T-helper 2 cell treated with Interferon-gamma antibody and Interleukin-4, amounts not matched to agents 5 μg/mL and 100 μg/mL, for 36 hours (primary cell): ENCODE measurements around the gene SYF2.
"Not testable (repeated sequence)": the region's sequence is repeated elsewhere in the genome, so short reads cannot be mapped to it uniquely, and the experiment has no call there.

Source experiments
- DNase-seq: peaks from one replicate; pipeline ENCODE4 v3.0.0; 2021; ENCODE audit warnings: low spot score
- H3K27ac Mint-ChIP-seq: one replicate; pipeline ENCODE4 v1.8.0; 2021; ENCODE audit warnings: mild to moderate bottlenecking, mixed read lengths
- H3K27me3 Mint-ChIP-seq: one replicate; pipeline ENCODE4 v1.8.0; 2021; ENCODE audit warnings: low read depth, mixed read lengths
- H3K36me3 Mint-ChIP-seq: one replicate; pipeline ENCODE4 v1.8.0; 2021; ENCODE audit warnings: low read depth, mixed read lengths
- H3K4me1 Mint-ChIP-seq: one replicate; pipeline ENCODE4 v1.8.0; 2021; ENCODE audit warnings: low read depth, mixed read lengths
- H3K4me3 Mint-ChIP-seq: one replicate; pipeline ENCODE4 v1.8.0; 2022; ENCODE audit warnings: mild to moderate bottlenecking, moderate library complexity, mixed read lengths
- H3K9me3 Mint-ChIP-seq: one replicate; pipeline ENCODE4 v1.8.0; 2021; ENCODE audit warnings: mixed read lengths

The SYF2 gene

DNA sequence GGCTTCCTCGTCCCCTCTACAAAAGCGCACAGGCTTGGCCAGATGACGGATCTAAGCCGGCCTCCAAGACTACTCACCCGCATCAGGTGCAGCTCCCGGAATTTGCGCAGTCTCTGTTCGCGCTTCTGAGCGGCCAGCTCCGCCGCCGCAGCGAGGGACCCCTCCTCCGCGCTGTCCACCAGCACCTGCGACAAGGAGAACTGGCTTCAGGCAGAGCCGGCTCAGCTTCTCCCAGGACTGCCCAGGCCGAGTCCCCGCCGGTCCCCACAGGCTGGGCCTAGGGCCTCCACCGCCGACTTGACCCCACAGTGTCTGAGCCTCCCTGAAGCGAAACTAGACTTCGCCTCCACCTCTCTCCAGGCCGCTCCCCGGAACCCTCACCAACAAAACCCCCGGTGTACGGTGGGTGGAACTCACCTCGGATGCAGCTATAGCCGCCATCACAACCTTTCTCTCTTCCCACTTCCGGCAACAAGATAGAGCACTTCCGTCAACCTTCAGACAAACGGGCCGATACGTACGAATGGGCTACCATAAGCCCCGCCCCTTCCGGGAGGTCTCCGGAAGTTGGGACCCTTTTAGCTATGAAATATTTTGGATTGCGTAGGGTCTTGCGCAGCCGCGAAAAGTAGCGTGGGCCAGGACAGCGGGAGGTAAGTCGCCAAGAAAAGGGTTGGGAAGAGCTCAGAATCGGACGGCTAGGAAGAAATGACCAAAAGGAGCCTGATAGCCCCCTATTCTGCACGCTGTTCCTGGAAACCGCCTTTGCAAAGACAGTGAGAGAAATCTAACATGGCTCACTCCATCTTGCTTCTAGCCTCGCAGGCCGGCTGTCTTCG is at the start of gene SYF2:
TSS of gene SYF2 (minus strand) at position 476 of the 839 bp plus-strand sequence. CDS start at position 441, 35 bp downstream.
- DNase-seq: peak; percentile 87
- Mint-ChIP-seq H3K36me3 (peaks cover 31% of the 10 kb centered on the region), H3K4me3 (no peak within 1 kb of the TSS), H3K9me3 (no peaks in the 10 kb centered on the region), H3K27me3 (no peaks in the 10 kb centered on the region), H3K4me1 (peaks cover 17% of the 10 kb centered on the region), H3K27ac (no peak within 1 kb of the TSS)

- not testable (repeated sequence) for H3K36me3 Mint-ChIP-seq, H3K4me3 Mint-ChIP-seq, H3K4me1 Mint-ChIP-seq, H3K27ac Mint-ChIP-seq, H3K27me3 Mint-ChIP-seq, DNase-seq, H3K9me3 Mint-ChIP-seq
These were observed 47.4 kb upstream of the SYF2 start for GRCh38 chr1:25279693-25280111.

DNA sequence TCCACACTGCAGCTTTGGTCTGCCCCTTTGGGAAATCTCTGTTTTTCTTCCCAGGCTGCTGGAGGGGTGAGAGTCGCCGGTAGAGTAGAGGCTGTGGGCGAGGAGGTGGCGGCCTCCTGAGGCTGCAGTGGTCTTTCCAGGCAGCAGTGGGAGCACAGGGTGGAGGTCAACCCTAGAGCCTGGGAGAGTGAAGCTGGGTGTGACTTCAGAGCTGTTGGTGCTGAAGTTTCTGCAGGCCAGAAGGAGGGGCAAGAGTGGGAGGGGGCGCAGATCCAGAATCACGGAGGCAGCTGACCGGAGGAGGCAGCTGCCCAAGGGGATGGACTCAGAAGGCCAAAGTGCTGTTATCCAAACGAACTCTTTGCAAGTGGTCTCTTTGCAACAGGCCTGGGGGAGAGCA is 46.5 kb upstream of the SYF2 start:
- H3K27me3 Mint-ChIP-seq, H3K27ac Mint-ChIP-seq, DNase-seq, H3K36me3 Mint-ChIP-seq, H3K9me3 Mint-ChIP-seq, H3K4me1 Mint-ChIP-seq, H3K4me3 Mint-ChIP-seq: not testable (repeated sequence)

DNA sequence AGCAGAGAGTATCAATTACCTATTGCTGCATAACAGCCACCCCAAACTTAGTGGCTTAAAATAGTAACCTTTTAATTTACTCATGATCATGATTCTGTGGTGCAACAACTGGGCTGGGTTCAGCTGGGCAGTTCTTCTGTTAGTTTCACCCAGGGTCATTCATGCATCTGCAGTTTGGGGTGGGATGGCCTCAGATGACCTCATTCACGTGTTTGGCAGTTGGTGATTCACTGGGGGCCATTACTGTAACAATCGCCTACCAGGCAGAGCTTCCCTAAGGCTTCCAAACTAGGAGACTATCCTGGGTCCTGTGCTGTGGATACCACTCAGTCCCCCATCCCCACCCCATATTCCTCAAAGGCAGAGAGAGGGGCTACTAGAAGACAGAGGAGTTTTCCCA is 46.1 kb upstream of the SYF2 start:
- not testable (repeated sequence) for H3K27me3 Mint-ChIP-seq, H3K4me1 Mint-ChIP-seq, H3K9me3 Mint-ChIP-seq, H3K36me3 Mint-ChIP-seq, H3K4me3 Mint-ChIP-seq, DNase-seq, H3K27ac Mint-ChIP-seq

- H3K9me3 Mint-ChIP-seq, H3K4me1 Mint-ChIP-seq, H3K27me3 Mint-ChIP-seq, H3K27ac Mint-ChIP-seq, H3K4me3 Mint-ChIP-seq, DNase-seq, H3K36me3 Mint-ChIP-seq: not testable (repeated sequence)
These were observed 45.0 kb upstream of the SYF2 start for GRCh38 chr1:25277295-25277694.

DNA sequence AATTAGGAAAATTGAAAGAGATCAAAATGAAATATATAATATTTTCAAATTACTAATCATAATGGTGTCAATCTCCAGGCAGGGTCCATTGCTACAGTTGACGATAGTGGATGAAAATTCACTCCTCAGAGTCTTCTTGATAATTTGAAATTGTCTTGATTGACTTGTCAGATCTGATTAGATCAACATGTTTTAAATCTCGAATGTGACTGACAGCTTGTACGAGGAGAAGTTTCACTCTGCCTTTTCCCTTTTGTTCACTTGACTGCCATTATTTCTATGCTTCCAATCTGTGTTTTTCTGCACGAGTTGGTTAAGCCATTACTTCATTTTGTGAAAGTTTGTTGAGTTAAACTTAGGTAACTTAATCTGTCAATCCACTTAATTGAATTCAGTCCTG is 43.3 kb upstream of the SYF2 start:
- H3K36me3 Mint-ChIP-seq, DNase-seq, H3K27me3 Mint-ChIP-seq, H3K9me3 Mint-ChIP-seq, H3K4me3 Mint-ChIP-seq, H3K4me1 Mint-ChIP-seq, H3K27ac Mint-ChIP-seq: not testable (repeated sequence)

DNA sequence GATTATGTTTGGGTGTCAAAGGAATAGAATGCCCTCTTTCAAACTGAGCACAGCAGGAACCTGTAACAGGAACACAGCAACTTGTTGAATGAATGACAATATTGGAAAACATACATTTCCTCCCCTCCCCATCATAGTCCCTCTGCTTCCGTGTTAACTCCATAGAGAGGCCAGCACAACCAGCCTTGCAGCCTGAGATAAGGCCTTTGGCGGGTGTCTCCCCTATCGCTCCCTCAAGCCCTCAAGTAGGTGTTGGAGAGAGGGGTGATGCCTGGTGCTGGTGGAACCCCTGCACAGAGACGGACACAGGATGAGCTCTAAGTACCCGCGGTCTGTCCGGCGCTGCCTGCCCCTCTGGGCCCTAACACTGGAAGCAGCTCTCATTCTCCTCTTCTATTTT is 39.9 kb upstream of the SYF2 start, which contains the start of gene RHD:
TSS of gene RHD (plus strand) at position 272 of the 400 bp plus-strand sequence. CDS start at position 311, 39 bp downstream.
- H3K4me3 Mint-ChIP-seq, H3K27me3 Mint-ChIP-seq, H3K36me3 Mint-ChIP-seq, H3K27ac Mint-ChIP-seq, H3K9me3 Mint-ChIP-seq, DNase-seq, H3K4me1 Mint-ChIP-seq: not testable (repeated sequence)

GRCh38 chr1:25268143-25268760 is 36.0 kb upstream of the SYF2 start:
- H3K4me3 Mint-ChIP-seq: peak overlapping the region; percentile 80
- not testable (repeated sequence) for H3K9me3 Mint-ChIP-seq, DNase-seq, H3K27me3 Mint-ChIP-seq, H3K36me3 Mint-ChIP-seq
- peaks cover 10% of the 10 kb centered on the region for H3K4me1 Mint-ChIP-seq
- H3K27ac Mint-ChIP-seq: peak overlapping the region; percentile 79

GRCh38 chr1:25267288-25268142 is 35.2 kb upstream of the SYF2 start:
- Mint-ChIP-seq H3K4me3 (peak overlapping the region; percentile 80), H3K27ac (peak overlapping the region; percentile 79), H3K4me1 (peaks cover 10% of the 10 kb centered on the region)
- H3K27me3 Mint-ChIP-seq, H3K36me3 Mint-ChIP-seq, H3K9me3 Mint-ChIP-seq: not testable (repeated sequence)
- DNase-seq: peak; percentile 83

DNA sequence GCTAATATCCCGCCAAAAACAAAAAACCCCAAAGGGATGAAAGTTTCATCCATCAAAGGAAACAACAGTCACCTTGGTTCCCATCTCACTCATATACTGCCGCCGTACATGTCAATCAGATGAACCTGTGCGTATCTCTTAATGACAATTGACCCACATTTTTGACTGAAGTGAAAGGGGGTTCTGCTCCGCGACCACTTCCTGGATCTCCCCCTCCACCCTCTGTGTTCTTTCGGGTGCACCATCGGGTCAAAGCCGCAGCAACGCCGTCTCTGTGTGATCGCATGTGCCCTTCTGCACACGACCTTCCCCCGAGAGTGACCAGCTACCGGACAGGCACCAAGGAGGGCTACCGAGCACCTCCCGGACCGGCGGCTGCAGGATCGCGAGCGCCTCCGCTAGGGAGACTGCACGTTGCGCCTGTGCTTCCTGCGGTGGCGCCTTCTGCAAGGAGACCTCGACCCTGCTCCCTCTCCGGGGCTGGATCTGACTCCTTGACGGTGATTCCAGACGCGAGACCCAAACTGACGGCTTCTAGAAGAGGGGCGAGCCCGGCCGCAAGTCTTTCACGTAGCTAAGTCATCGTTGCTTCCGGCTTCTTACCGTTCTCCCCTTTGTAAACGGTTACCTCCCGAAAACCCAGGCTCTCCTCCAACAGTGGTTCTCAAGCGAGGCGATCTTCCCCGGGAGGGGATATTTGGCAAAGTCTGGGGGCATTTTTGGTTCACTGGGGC is 34.4 kb upstream of the SYF2 start:
- Mint-ChIP-seq H3K36me3 (peaks cover 12% of the 10 kb centered on the region), H3K4me1 (peaks cover 11% of the 10 kb centered on the region), H3K4me3 (peak overlapping the region; percentile 96), H3K27ac (peak overlapping the region; percentile 87)
- H3K9me3 Mint-ChIP-seq, DNase-seq, H3K27me3 Mint-ChIP-seq: not testable (repeated sequence)

DNA sequence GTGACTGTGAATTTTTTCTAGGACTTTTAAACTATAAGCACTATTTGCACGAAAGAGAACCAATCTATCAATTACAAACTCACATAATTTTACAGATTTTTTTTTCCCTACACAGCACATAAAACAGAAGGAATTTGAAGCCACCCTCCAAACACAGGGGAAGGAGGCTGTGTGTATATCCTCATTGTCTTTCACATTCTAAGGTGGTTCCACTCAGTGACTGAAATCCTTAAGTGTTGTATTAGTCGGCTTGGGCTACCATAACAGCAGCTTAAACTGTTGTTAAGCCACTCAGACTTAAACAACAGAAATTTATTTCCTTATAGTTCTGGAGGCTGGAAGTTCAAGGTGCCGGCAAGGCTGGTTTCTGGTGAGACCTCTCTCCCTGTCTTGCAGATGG is 28.0 kb upstream of the SYF2 start:
- peaks cover 12% of the 10 kb centered on the region for H3K36me3 Mint-ChIP-seq
- H3K27me3 Mint-ChIP-seq, H3K9me3 Mint-ChIP-seq, H3K4me3 Mint-ChIP-seq, DNase-seq, H3K27ac Mint-ChIP-seq: not testable (repeated sequence)
- peaks cover 11% of the 10 kb centered on the region for H3K4me1 Mint-ChIP-seq

DNA sequence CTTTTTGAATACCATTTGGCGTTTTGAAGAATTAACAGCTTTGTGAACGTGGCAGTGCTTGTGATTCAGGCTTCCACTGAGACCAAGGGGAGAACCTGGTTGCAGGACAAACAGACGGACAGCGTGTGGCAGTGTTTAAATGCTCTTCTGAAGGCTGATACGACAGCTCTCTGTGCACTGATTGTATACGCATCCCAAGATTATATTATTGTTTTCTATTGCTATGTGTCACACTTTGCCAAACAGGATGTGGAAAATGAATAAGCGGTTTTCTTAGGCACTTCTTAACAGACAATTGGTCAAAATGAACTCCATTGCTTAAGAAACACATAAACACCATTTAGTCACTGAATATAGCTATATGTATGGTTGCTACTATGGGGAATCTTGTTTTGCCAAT is 27.5 kb upstream of the SYF2 start:
- H3K36me3 Mint-ChIP-seq: peaks cover 12% of the 10 kb centered on the region
- not testable (repeated sequence) for H3K27me3 Mint-ChIP-seq, H3K27ac Mint-ChIP-seq, H3K4me3 Mint-ChIP-seq, H3K9me3 Mint-ChIP-seq, DNase-seq
- peaks cover 11% of the 10 kb centered on the region for H3K4me1 Mint-ChIP-seq

- H3K4me1 Mint-ChIP-seq: peaks cover 13% of the 10 kb centered on the region
- H3K9me3 Mint-ChIP-seq: no peaks in the 10 kb centered on the region
- peaks cover 3% of the 10 kb centered on the region for H3K36me3 Mint-ChIP-seq
- no peak overlapping the region for H3K4me3 Mint-ChIP-seq
- no peak overlapping the region for H3K27ac Mint-ChIP-seq
- DNase-seq: no peak
- no peaks in the 10 kb centered on the region for H3K27me3 Mint-ChIP-seq
These were observed 24.9 kb upstream of the SYF2 start for GRCh38 chr1:25257196-25257595.
